GM12874 (cell line): ENCODE data around the gene SERINC5.

Experiments used
- TF ChIP-seq, protein P1 (sequence below): IDR thresholded peaks from 2 replicates; pipeline ENCODE4 v1.5.1; 2011; ENCODE audit warnings: low read depth, mild to moderate bottlenecking, control low read depth, low read length, moderate library complexity; ENCODE audit not compliant: insufficient read depth

SERINC5 gene

DNA sequence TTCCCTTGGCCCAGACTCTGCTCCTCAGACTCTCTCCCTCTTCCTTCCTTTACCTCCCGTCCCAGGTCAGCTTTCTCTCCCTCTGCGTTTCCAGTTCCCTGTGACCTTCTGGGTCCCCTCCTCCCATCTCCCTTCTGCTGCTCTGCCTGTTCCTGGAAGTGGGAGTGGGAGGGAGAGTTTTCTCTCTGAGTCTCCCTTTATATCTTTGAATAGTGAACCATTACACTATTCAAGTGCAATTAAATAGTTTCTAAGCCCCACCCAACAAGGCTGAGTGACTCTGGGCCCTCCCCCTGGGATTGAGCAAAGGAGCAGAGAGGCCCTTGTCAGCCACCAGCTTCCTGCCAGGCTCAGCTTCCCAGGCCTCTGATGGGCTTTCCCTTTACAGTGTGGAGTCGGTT is 185.9 kb downstream of the SERINC5 start:
- TF ChIP-seq, protein P1, sequence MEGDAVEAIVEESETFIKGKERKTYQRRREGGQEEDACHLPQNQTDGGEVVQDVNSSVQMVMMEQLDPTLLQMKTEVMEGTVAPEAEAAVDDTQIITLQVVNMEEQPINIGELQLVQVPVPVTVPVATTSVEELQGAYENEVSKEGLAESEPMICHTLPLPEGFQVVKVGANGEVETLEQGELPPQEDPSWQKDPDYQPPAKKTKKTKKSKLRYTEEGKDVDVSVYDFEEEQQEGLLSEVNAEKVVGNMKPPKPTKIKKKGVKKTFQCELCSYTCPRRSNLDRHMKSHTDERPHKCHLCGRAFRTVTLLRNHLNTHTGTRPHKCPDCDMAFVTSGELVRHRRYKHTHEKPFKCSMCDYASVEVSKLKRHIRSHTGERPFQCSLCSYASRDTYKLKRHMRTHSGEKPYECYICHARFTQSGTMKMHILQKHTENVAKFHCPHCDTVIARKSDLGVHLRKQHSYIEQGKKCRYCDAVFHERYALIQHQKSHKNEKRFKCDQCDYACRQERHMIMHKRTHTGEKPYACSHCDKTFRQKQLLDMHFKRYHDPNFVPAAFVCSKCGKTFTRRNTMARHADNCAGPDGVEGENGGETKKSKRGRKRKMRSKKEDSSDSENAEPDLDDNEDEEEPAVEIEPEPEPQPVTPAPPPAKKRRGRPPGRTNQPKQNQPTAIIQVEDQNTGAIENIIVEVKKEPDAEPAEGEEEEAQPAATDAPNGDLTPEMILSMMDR, result no peak

DNA sequence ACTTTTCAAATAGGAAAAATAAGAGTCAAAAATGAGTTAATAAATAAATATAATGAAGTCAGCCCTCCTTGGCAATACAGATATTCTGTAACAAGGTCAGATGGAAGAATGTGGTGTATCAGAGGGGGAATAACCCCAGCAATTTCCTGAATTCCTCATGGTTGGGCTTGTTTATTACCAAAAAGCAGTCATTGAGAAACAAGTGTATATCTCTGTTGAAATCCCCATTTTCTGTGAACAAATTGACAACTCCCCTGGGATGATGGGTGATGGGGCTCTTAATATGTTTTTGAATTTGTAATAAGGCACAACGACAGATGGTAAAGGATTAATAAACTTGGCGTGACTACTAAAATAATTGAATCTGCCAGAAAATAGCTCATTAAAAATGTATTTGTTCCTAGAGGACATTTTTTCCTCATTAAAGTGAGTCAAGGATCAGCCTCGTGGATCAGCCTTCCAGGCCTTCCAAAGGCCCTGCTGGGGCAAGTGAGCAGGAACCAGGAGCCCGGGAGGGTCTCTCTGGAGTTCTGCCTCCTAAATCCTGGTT is 186.5 kb downstream of the SERINC5 start:
- TF ChIP-seq, protein P1, result no peak

DNA sequence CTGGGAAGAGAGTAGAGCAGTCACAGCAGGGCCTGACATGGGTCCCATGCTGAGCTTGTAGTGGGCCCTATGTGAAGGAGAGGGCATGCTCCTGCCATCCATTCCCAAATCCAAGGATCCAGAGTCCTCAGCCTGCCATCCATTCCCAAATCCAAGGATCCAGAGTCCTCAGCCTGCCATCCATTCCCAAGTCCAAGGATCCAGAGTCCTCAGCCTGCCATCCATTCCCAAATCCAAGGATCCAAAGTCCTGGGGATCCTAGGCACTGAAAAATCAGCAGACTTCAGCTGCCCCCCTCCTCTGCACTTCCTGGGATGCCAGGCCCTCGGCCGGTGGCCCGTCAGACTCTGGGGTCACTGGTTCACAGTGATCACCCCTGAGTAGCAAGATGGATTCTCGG is 187.1 kb downstream of the SERINC5 start:
- TF ChIP-seq, protein P1, result no peak

DNA sequence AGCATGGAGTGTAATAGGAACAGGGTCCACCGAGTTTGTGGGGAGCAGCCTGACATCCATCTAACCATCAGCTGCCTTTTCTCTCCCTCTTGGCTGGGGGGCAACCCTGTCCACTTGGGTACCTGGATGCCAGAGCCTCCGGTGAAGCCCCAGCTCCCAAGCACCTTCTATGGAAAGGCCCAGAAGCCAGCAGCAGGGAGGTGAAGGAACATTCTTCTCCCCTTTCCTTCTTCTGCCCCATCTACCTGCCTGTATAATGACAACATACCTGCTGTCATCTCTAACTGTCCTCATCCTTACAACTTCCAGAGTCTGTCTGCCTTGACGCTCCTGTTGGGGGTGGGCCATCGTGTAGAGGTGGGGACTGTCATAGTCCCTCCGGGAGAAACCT is 187.6 kb downstream of the SERINC5 start:
- TF ChIP-seq, protein P1, result no peak

DNA sequence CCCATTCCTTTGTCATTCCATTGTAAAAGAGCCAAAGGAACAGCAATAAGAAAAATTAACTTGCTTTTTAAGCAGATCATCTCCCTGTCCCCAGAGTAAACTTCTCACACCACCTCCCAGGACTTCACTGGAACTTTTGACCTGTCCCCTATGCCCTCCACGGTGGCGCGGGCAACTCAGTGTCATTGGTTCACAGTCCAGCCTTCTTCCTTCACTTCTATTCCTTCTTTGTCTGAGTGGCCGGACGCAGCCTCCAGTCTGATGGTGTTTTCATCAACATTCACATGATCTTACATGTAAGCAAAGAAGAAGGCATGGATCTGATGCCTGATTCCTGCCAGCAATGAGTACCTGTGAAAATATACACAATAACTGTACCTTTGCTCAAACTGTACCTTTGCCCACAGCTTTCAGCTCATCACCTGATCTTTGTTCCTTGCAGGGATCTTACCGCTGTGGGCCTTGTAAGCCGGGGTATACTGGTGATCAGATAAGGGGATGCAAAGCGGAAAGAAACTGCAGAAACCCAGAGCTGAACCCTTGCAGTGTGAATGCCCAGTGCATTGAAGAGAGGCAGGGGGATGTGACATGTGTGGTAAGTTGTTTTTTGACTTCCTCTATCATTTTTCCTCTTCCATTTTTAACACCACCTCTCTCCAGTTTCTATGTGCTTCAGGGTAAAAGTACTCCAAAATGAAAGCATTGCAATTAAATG is 188.2 kb downstream of the SERINC5 start:
- TF ChIP-seq, protein P1, result no peak

DNA sequence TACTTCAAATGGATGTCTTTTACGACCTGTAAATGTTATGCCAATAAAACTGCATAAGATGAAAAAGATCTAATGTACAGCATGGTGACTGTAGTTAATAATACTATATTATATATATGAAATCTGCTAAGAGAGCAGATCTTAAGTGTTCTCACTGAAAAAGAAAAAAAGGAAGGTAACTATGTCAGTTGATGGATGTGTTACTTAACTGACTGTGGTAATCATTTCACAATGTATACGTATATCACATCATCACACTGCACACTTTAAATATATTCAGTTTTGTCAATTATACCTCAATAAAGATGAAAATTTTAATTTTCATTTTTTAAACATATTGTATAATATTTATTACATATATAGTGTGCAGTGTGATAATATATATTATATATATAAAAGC is 188.8 kb downstream of the SERINC5 start:
- TF ChIP-seq, protein P1, result no peak

DNA sequence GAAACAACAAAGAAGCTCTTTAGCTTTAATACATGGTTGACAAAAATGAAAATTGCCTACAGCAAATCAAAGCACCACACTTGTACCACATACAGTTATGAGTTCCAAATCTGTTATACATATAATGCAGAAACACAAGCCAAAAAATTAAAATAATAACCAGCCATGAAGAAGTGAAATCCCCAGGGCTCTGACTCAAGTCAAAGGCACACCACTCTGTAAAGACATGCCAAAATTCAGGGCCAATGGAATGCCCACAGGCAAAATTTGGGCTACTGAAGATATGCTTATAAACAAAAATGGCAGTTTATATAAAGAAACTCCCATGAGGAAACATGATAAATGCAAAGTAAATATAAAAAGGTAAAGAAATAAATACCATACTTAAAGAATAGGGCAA is 191.7 kb downstream of the SERINC5 start:
- TF ChIP-seq, protein P1, result no peak
